Bronchial epithelial cell (primary cell): ENCODE measurements around the gene DLGAP4. TPM values are rescaled to one million over a fixed set of nuclear protein-coding genes. Genes with fewer than 3 reads are reported as not detected.

Source experiments
- DNase-seq: peaks from one replicate; pipeline ENCODE4 v3.0.0-alpha.2; 2010; ENCODE audit warnings: low read depth
- FAIRE-seq: peaks from 2 replicates; lab custom pipeline; 2011; peaks lifted over from hg19 to GRCh38; lab: Jason Lieb, UNC
- H3K27me3 ChIP-seq: 2 replicates; pipeline ENCODE4 v1.5.1; 2011; ENCODE audit warnings: low read length; ENCODE audit not compliant: control insufficient read depth, insufficient read depth
- H3K36me3 ChIP-seq: 2 replicates; pipeline ENCODE4 v1.5.1; 2011; ENCODE audit warnings: low read length; ENCODE audit not compliant: control insufficient read depth, insufficient read depth
- H3K4me3 ChIP-seq: 2 replicates; pipeline ENCODE4 v1.5.1; 2011; ENCODE audit warnings: mild to moderate bottlenecking, low read depth, low read length, control low read depth
- CTCF ChIP-seq: IDR thresholded peaks from 2 replicates; pipeline ENCODE4 v1.5.1; 2011; ENCODE audit warnings: mild to moderate bottlenecking, moderate library complexity, low read length, control low read depth, inconsistent platforms; ENCODE audit not compliant: insufficient read depth, severe bottlenecking
- total RNA-seq: library from RNA; depleted of rRNA; stranded (reverse); fragments of >200 nt; gene quantifications from 2 replicates; pipeline ENCODE4 v1.2.1, GENCODE V29; 2014

Gene DLGAP4
- total RNA-seq, 1 donor from 2014 or later = 5.5 TPM

- H3K27me3 ChIP-seq = peaks cover 9% of the 10 kb centered on the region
- no peak for TF ChIP-seq CTCF
Observed at GRCh38 chr20:36298061-36298460, 8.1 kb upstream of the DLGAP4 start.

GRCh38 chr20:36298795-36299339, 7.3 kb upstream of the DLGAP4 start:
- DNase-seq = no peak
- no peak for TF ChIP-seq CTCF
- H3K27me3 ChIP-seq = peaks cover 14% of the 10 kb centered on the region
- FAIRE-seq = no peak
- no peak overlapping the region for H3K4me3 ChIP-seq
- H3K36me3 ChIP-seq = no peaks in the 10 kb centered on the region

More at GRCh38 chr20:36298061-36298460, 8.1 kb upstream of the DLGAP4 start:
- Histone ChIP-seq H3K36me3 (no peaks in the 10 kb centered on the region), H3K4me3 (no peak overlapping the region)
- FAIRE-seq = no peak
- no peak for DNase-seq

- H3K27me3 ChIP-seq = peaks cover 18% of the 10 kb centered on the region
- no peak for FAIRE-seq
- TF ChIP-seq CTCF = no peak
- DNase-seq = no peak
- no peaks in the 10 kb centered on the region for H3K36me3 ChIP-seq
- no peak overlapping the region for H3K4me3 ChIP-seq
Observed at GRCh38 chr20:36299459-36299858, 6.7 kb upstream of the DLGAP4 start.

GRCh38 chr20:36301359-36302119, 4.6 kb upstream of the DLGAP4 start:
- H3K27me3 ChIP-seq = peaks cover 31% of the 10 kb centered on the region
- FAIRE-seq = no peak
- DNase-seq = no peak

GRCh38 chr20:36303020-36303595, 3.0 kb upstream of the DLGAP4 start:
- H3K36me3 ChIP-seq = no peaks in the 10 kb centered on the region
- FAIRE-seq = no peak
- no peak overlapping the region for H3K4me3 ChIP-seq
- no peak for TF ChIP-seq CTCF
- H3K27me3 ChIP-seq = peaks cover 36% of the 10 kb centered on the region
- DNase-seq = no peak

More at GRCh38 chr20:36301359-36302119, 4.6 kb upstream of the DLGAP4 start:
- no peak for TF ChIP-seq CTCF
- Histone ChIP-seq H3K4me3 (no peak overlapping the region), H3K36me3 (no peaks in the 10 kb centered on the region)
